Neural cell (in vitro differentiated cells): ENCODE data around the gene MTNR1B. TPM values are rescaled to one million over a fixed set of nuclear protein-coding genes. Genes with fewer than 3 reads are reported as not detected.

Experiments
- H2AFZ ChIP-seq: fragments of 200-600, 300-800 bp; sonication (generic), shearing (Covaris generic); 2 replicates; pipeline ENCODE4 v1.6.0; 2014; ENCODE audit warnings: low read depth, mild to moderate bottlenecking, antibody characterized with exemption, low read length, moderate library complexity
- H3F3A ChIP-seq: fragments of 200-600 bp; shearing (Covaris generic); 2 replicates; pipeline ENCODE4 v1.6.1; 2016; ENCODE audit warnings: mild to moderate bottlenecking, moderate library complexity, mixed read lengths, antibody characterized with exemption, low read length; ENCODE audit not compliant: insufficient read depth, poor library complexity, severe bottlenecking
- H3K27ac ChIP-seq: fragments of 200-600, 300-800 bp; sonication (generic), shearing (Covaris generic); 2 replicates; pipeline ENCODE4 v1.5.1; 2014; ENCODE audit warnings: mild to moderate bottlenecking, low read length, moderate library complexity
- H3K27me3 ChIP-seq: fragments of 300-800, 200-600 bp; sonication (generic), shearing (Covaris generic); 2 replicates; pipeline ENCODE4 v1.6.0; 2014; ENCODE audit warnings: mild to moderate bottlenecking, low read depth, low read length, moderate library complexity; ENCODE audit not compliant: insufficient read depth
- H3K36me3 ChIP-seq: fragments of 300-800, 200-600 bp; sonication (generic), shearing (Covaris generic); 2 replicates; pipeline ENCODE4 v1.5.1; 2014; ENCODE audit warnings: mild to moderate bottlenecking, antibody characterized with exemption, low read length, moderate library complexity; ENCODE audit not compliant: insufficient read depth
- H3K4me2 ChIP-seq: fragments of 300-800, 200-600 bp; sonication (generic), shearing (Covaris generic); 2 replicates; pipeline ENCODE4 v1.6.0; 2014; ENCODE audit warnings: mild to moderate bottlenecking, low read length
- H3K4me3 ChIP-seq: fragments of 300-800, 200-600 bp; sonication (generic), shearing (Covaris generic); 2 replicates; pipeline ENCODE4 v1.5.1; 2014; ENCODE audit warnings: mild to moderate bottlenecking, low read length, moderate library complexity
- H3K79me2 ChIP-seq: fragments of 200-600 bp; shearing (Covaris generic); replicated peaks from 2 replicates; pipeline ENCODE4 v1.6.0; 2014; ENCODE audit warnings: mild to moderate bottlenecking, low read length, moderate library complexity; ENCODE audit not compliant: insufficient read depth
- H3K9ac ChIP-seq: fragments of 300-800, 200-600 bp; sonication (generic), shearing (Covaris generic); 2 replicates; pipeline ENCODE4 v1.6.1; 2016; ENCODE audit warnings: mild to moderate bottlenecking, low read length, mixed read lengths
- H3K9me2 ChIP-seq: fragments of 200-600 bp; shearing (Covaris generic); 2 replicates; pipeline ENCODE4 v1.6.1; 2016; ENCODE audit warnings: mild to moderate bottlenecking, low read length, mixed read lengths; ENCODE audit not compliant: insufficient read depth
- H3K9me3 ChIP-seq: fragments of 200-600, 300-800 bp; sonication (generic), shearing (Covaris generic); 2 replicates; pipeline ENCODE4 v1.6.1; 2016; ENCODE audit warnings: mild to moderate bottlenecking, mixed run types, low read length, moderate library complexity, mixed read lengths
- H4K20me1 ChIP-seq: fragments of 200-600 bp; shearing (Covaris generic); 2 replicates; pipeline ENCODE4 v1.6.1; 2016; ENCODE audit warnings: mild to moderate bottlenecking, mixed run types; ENCODE audit not compliant: insufficient read depth
- CTCF ChIP-seq: fragments of 450-650 bp; IDR thresholded peaks from 2 replicates; pipeline ENCODE4 v1.5.1; 2014; ENCODE audit warnings: antibody characterized with exemption, mild to moderate bottlenecking, moderate library complexity; ENCODE audit not compliant: poor library complexity, severe bottlenecking
- EP300 ChIP-seq: fragments of 450-650 bp; conservative IDR thresholded peaks from 2 replicates; pipeline ENCODE4 v1.6.1; 2014; ENCODE audit warnings: antibody characterized with exemption, mild to moderate bottlenecking, moderate library complexity; ENCODE audit not compliant: poor library complexity, severe bottlenecking
- EZH2 ChIP-seq: fragments of 200-600, 300-800 bp; shearing (Covaris generic), sonication (generic); IDR thresholded peaks from 2 replicates; pipeline ENCODE4 v1.6.1; 2014; ENCODE audit warnings: antibody characterized with exemption, low read length, borderline replicate concordance, mild to moderate bottlenecking; ENCODE audit not compliant: insufficient read depth, poor library complexity, severe bottlenecking
- MXI1 ChIP-seq: fragments of 450-650 bp; conservative IDR thresholded peaks from 2 replicates; pipeline ENCODE4 v1.6.1; 2014; ENCODE audit warnings: antibody characterized with exemption, mild to moderate bottlenecking; ENCODE audit not compliant: poor library complexity, severe bottlenecking
- POLR2AphosphoS5 ChIP-seq: IDR thresholded peaks from 2 replicates; pipeline ENCODE4 v1.6.1; 2012
- RAD21 ChIP-seq: fragments of 450-650 bp; conservative IDR thresholded peaks from 2 replicates; pipeline ENCODE4 v1.6.1; 2014; ENCODE audit warnings: antibody characterized with exemption, mild to moderate bottlenecking, moderate library complexity
- SMC3 ChIP-seq: fragments of 450-650 bp; conservative IDR thresholded peaks from 2 replicates; pipeline ENCODE4 v1.6.1; 2014; ENCODE audit warnings: antibody characterized with exemption, mild to moderate bottlenecking, moderate library complexity; ENCODE audit not compliant: poor library complexity
- TAF1 ChIP-seq: IDR thresholded peaks from 2 replicates; pipeline ENCODE4 v1.6.1; 2012; ENCODE audit warnings: low read depth
- polyA plus RNA-seq: library from polyadenylated mRNA; depleted of rRNA; stranded (reverse); fragments of >200 nt; gene quantifications from 2 replicates; pipeline ENCODE4 v1.2.3, GENCODE V29; 2014
- TF ChIP-seq, protein P1 (sequence below): IDR thresholded peaks from 2 replicates; pipeline ENCODE4 v1.6.1; 2012; ENCODE audit warnings: borderline replicate concordance

Gene MTNR1B
- polyA plus RNA-seq, 1 donor from 2014 or later: not detected

- H3K4me2 ChIP-seq: no peak overlapping the region
- TF ChIP-seq RAD21 (no peak), EZH2 (no peak), CTCF (no peak), MXI1 (no peak), EP300 (no peak), POLR2AphosphoS5 (no peak), SMC3 (no peak), TAF1 (no peak)
- TF ChIP-seq, protein P1, sequence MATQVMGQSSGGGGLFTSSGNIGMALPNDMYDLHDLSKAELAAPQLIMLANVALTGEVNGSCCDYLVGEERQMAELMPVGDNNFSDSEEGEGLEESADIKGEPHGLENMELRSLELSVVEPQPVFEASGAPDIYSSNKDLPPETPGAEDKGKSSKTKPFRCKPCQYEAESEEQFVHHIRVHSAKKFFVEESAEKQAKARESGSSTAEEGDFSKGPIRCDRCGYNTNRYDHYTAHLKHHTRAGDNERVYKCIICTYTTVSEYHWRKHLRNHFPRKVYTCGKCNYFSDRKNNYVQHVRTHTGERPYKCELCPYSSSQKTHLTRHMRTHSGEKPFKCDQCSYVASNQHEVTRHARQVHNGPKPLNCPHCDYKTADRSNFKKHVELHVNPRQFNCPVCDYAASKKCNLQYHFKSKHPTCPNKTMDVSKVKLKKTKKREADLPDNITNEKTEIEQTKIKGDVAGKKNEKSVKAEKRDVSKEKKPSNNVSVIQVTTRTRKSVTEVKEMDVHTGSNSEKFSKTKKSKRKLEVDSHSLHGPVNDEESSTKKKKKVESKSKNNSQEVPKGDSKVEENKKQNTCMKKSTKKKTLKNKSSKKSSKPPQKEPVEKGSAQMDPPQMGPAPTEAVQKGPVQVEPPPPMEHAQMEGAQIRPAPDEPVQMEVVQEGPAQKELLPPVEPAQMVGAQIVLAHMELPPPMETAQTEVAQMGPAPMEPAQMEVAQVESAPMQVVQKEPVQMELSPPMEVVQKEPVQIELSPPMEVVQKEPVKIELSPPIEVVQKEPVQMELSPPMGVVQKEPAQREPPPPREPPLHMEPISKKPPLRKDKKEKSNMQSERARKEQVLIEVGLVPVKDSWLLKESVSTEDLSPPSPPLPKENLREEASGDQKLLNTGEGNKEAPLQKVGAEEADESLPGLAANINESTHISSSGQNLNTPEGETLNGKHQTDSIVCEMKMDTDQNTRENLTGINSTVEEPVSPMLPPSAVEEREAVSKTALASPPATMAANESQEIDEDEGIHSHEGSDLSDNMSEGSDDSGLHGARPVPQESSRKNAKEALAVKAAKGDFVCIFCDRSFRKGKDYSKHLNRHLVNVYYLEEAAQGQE: no peak
- H3K9ac ChIP-seq: no peak overlapping the region
- no peak overlapping the region for H3K27ac ChIP-seq
- no peaks in the 10 kb centered on the region for H4K20me1 ChIP-seq
- H3K9me3 ChIP-seq: no peaks in the 10 kb centered on the region
- H3K27me3 ChIP-seq: peaks cover 4% of the 10 kb centered on the region
- H3K9me2 ChIP-seq: no peaks in the 10 kb centered on the region
- H3F3A ChIP-seq: no peaks in the 10 kb centered on the region
- no peak overlapping the region for H3K4me3 ChIP-seq
- no peaks in the 10 kb centered on the region for H3K79me2 ChIP-seq
- H2AFZ ChIP-seq: no peak overlapping the region
- H3K36me3 ChIP-seq: no peaks in the 10 kb centered on the region
These were observed 5.8 kb downstream of the MTNR1B start for GRCh38 chr11:92975285-92975684.

DNA sequence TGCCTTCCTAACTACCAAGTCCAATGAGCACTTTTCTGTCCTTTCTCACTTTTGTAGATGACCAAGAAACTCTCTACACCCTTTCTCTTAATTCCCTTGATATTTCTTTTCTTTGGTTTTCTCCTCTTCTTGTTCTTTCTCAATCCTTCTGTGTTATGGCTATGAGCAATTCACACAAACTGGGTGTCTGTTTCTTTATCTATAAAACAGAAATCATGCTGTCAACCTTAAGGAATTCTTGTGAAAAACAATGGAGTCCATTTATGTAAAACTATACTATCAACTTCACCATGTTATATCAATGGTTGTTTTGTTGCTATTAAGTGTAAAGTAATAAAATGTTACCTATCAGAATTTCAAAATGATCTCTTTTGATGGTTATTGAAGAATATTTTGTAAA is 7.2 kb downstream of the MTNR1B start:
- no peaks in the 10 kb centered on the region for H3K36me3 ChIP-seq
- no peaks in the 10 kb centered on the region for H3K79me2 ChIP-seq
- no peaks in the 10 kb centered on the region for H3K9me2 ChIP-seq
- H3K27me3 ChIP-seq: no peaks in the 10 kb centered on the region
- H3F3A ChIP-seq: no peaks in the 10 kb centered on the region
- H2AFZ ChIP-seq: no peak overlapping the region
- H4K20me1 ChIP-seq: no peaks in the 10 kb centered on the region
- no peak overlapping the region for H3K27ac ChIP-seq
- TF ChIP-seq SMC3 (no peak), TAF1 (no peak), RAD21 (no peak), EP300 (no peak), MXI1 (no peak), POLR2AphosphoS5 (no peak), EZH2 (no peak), CTCF (no peak)
- TF ChIP-seq, protein P1: no peak
- H3K4me3 ChIP-seq: no peak overlapping the region
- H3K9me3 ChIP-seq: no peaks in the 10 kb centered on the region
- H3K9ac ChIP-seq: no peak overlapping the region
- H3K4me2 ChIP-seq: no peak overlapping the region
